Nucleus accumbens (tissue), 56 donors: ENCODE results near the gene DPCD.

Source experiments
- DNase-seq, 56 donors: peaks; one replicate each; lab custom pipeline; 2025; lab: John Stamatoyannopoulos, UW

Gene DPCD

DNA sequence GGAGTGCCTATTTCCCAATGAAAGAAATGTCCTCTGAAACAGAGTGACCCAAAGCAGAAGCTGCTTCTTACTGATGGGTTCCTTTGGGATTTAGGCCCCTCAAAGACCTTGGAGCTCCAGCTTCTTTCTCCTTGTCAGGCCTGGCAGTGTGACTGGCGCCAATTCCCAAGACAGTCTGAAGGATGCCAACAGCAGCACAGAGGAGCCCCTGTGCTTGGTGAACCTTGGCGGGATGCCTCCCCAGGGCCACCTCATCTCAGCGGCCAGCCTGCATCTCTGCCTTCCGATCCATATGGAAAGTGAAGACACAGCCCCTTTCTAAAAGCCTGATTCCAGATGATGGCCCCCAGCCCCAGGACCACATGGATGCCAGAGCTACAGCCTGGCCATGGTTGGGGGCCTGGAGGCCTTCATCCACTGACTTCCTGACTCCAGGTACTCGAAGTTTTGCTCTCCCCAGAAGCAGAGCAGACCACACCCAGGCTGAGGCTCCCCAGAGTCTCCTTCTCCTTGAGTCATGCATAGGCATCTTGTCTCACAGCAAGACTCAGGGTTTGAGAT is 61.5 kb downstream of the DPCD start:
- DNase-seq, result peak in 14 of 56 donors; percentile 5 to 43 (median 22)

DNA sequence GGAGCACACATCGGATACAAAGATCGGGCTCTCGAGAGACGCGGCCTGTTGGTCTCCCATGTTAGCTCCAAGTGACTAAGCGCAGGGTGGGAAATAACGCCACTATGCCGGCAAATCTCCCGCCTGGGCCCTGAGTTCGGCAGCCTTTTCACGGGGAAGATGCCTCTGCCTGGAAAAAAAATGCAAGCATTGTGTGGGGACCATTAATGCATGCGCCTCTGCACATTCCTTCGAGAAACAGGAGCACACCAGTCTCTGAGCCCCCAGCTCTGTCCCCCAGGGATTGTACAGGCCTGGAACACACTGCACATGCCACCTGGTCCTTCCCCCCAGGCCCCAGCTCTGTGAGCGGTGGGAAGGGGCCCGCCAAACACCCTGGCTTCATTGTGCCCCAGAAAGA is 62.7 kb downstream of the DPCD start:
- DNase-seq, result no peak

DNA sequence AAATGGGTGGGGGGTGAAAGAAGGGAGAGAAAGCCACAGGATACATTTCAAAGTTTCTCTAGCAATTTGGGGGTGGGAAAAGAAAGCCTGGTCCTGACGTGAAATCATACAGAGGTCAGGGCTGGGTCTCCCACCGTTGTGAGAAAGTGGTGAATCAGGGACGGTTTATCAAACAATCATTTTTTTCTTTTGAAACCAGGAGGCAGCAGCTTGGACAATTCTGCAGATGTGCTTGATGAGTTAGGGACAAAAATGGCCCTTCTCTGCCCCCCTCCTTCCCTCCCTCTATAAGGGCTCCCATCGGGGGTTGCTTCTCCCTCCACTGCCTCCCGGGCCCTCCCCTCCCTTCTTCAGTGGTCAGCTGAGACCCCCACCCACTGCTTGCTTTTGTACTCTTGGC is 63.2 kb downstream of the DPCD start:
- DNase-seq, result no peak

DNA sequence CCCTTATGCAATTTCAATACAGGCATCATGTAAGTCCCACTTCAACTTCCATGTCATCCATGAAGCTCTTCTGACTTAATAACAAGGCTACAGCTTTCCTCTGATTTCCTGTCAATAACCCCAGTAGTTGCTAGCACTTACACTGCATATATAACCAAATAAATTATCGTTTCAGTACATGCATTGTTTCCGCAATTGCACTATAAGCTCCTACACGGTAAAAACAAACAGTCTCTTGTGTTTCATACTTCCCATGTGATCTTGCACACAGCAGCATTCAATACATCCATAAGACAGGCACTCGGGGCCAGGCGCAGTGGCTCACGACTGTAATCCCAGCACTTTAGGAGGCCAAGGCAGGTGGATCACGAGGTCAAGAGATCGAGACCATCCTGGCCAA is 65.4 kb downstream of the DPCD start:
- no peak for DNase-seq

DNA sequence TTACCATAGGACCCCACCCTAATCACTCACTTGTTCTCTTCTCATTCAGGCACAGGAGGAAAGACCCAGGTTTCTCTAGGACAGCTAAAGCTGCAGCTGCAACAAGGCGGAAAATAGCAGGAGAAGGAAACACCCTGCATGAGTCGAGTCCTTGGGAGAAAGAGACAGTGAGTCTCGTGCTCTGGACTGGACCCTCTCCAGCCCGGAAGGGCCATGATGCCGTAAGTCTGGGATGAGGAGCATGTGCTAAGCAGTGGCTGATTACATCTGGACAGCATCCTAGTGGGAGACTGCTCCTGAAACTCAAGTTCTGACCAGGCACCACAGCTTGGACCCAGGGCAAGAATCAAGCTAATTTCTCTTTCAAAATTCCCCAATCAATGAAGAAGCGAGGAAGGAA is 67.4 kb downstream of the DPCD start:
- no peak for DNase-seq

DNA sequence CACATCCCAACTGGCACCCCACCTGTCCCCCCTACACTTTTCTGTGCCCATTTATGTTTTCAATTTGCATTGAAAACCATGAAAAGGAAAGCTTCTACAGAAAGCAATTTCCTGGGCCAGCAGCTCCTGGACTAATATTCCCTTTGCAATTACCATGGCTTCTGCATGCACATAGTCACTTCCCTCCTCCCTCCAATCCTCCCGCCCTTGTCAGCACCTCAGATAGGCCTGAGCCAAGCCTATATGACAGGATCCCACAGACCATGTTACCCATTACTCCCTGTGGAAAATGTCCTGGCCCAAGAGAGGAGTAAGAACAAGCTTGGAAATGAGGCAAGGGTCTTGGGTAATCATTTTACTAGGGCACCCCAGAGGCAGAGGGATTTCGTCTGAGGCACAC is 68.8 kb downstream of the DPCD start:
- DNase-seq, result no peak

DNA sequence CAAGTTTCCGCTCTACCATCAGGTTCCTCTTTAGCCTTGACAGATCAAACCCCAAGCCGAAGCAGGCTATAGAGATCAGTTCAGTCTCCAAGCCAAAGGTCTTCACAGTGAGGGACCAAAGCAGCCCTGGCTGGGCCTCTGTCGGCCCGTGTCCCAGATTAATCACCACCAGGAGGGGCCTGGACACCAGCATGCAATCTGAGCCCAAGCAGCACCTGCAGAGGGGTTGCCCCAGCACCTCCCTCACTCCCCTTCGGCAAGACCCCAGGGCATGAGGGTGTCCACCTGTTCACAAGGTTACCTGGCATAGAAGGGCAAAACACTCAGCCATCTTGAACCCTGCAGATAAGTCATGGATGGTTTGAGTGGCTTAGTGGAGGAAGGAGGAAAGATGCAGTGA is 70.9 kb downstream of the DPCD start:
- no peak for DNase-seq
